Measurements from ENCODE around the gene FSTL3.
"Not testable (repeated sequence)": the region's sequence is repeated elsewhere in the genome, so short reads cannot be mapped to it uniquely, and the experiment has no call there.

The FSTL3 gene

DNA sequence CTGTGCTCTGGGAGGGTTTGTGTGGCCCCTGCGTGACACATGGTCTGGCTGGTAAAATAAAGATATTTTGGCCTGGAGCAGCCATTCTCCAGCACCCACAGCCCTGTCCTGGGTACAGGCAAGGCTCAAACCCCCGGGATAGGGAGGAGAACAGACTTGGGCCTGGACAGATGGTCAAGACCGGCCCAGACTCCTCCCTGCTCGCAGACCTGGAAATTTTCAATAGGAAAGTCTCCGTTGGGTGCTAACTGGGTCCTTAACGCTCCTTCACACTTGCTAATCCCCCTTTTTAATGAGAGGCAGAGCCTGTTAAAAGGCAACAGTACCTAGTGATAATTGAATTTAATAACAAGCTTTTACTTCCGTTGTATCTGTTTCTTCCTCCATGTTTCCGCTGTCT is 35.1 kb downstream of the FSTL3 start:
- no peak for DNase-seq

DNA sequence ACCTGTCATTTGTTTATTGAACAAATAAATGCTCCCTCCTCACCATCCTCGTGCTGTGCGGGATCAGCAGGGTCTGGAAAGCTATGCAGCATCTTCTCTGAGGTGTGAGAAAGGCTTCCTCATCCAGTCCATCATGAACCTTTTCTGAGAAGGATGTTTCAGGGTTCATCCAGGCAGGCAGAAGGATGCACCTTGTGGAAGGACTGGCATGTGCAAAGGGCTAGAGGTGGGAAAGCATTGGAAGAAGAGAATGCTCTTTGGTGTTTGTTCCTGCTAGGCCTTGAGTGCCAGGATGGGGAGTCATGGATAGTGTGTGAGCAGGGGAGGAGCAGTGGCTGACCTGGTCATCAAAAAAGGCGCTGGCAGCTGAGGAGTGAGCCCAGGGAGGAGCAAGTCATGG is 39.2 kb downstream of the FSTL3 start:
- no peak for DNase-seq

DNA sequence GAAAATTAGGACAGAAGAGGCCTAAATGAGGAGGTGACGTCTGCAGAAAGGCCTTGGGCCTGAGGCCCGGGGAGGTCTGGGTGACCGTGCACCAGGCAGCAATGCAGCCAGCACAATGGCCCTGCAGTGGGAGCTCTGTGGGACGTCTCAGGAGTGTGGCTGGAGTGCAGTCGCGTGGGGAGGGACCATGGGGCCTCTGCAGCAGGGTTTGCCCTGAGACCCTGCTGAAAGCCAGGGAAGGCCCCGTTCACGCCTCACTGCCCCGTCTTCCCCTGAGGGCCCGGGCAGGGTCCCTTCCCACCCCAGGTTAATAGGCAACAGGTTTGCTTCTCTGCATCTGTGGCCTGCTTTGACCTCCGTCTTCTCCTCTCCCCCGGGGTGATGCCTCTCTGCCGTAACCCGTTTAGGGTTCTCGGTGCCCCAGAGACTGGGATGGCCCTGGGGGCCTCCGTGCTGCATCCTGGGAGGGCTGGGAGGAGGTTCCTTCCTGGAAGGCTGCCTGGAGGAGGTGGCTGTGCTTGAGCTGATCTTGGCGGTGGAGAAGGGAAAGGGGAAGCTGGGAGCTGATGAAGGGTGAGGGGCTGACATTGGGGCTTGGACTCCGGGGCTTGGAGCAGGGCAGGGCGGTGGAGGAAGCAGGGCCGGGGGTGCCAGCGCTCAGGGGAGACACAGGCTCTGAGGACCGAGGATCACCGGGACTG is 42.2 kb downstream of the FSTL3 start:
- no peak for DNase-seq

DNA sequence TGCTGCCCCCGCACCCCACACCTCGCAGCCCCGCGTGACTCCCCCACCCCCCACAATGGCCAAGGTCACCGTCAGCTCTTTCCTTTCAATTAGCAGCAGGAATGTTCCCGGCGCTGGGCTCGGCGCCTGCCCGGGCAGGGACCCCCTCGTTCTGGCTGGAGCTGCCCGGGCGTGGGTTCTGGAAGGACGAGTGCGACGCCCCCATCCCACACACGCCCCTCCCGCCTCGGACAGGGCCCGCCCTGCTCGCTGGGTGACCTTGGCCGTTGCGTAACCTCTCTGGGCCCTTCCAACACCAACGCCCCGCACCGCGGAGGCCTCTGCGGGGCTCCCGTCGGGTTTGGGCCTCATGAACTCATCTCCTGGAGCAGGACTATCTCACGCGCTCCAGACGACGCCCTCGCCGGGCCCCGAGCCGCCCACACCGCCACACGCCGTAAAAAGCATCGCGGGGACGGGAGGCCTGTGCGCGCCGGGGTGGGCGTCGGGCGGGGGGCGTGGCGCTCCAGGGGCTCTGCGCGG is 42.9 kb downstream of the FSTL3 start:
- DNase-seq: no peak

DNA sequence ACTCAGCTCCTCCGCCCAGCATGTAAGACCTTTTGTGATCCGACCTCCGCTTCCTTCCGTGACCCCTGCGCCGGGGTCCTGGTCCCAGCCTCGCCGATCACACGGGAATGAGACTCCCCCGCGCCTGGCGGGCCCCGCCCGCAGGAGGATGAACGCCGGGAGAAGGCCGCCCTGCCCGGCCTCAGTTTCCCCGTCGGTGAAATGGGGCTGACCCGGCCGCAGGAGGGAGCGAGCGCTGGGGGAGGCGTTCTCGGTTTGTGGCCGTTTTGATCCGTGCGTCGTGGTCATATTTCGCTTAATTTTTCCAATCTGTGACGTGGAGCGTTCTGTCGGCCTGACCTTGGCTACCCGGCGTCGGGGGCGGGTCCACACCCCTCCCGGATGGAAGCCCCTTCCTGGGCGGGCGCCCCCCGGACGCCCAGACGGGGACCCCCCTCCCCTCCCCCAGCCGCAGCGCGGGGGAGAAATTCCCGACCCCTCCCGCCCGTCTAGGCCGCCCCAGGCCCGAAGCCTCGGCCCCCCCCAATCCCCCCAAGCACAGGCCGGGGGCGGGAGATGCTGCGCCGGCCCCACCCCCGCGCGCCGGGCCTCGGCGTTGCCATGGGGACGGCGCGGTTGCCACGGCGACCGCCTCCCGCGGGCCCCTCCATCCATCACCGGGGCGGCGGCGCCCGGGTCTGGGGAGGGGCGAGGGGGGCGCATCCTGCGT is 43.6 kb downstream of the FSTL3 start:
- DNase-seq: peak; percentile 18

DNA sequence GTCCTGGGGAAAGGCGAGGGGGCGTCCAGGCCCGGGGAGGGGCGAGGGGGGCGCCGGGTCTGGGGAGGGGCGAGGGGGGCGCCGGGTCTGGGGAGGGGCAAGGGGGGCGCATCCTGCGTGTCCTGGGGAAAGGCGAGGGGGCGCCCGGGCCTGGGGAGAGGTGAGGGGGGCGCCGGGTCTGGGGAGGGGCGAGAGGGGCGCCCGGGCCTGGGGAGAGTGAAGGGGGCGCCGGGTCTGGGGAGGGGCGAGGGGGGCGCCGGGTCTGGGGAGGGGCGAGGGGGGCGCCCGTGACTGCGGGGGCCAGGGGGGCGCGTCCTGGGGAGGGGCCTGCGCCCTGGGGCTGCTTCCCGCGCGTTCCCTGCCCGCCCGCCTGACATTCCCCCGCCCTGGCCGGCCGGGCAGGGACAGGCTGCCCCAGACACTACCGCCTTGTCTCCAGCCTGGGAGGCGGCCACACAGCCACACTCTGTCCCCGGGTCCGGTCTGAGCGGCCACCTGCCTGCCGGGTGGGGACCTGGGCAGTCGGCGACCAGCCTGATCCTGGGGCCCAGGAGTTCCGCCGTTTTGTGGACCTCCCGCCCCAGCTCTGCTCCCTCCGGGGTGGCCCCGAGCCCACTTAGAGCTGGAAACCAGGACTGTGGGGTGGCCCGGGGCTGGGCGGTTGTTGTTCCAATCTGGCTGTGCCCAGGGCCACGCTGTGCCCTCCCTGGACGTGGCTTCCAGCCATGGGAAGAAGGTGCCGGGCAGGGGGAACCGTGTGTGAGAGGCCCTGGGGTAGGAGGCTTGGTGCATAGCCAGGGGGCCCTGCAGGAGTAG is 44.4 kb downstream of the FSTL3 start:
- no peak for DNase-seq

DNA sequence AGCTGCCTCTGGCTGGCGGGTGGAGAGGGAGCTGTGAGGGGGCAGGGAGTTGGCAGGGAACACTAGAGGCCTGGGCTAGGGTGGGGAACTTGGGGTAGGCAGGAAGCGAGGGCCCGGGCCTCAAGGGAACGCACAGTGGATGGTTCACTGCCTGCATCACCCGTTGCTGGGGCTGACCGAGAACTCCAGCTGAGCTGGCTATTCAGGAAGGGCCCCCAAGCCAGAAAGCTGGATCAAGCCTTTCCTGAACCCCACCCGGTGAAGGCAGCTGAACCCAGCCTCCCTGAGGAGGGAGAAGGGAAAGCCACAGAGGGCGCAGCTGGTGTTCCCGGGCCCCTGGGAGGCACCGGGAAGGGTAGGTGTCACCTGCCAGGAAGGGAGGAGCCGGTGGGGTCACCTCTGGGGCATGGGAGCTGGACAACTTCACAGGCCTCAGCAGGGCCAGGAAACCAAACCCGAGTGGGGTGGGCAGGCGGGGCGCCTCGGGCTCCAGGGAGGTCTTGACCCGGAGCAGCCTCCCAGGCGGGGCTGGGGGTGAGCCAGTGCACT is 46.4 kb downstream of the FSTL3 start:
- no peak for DNase-seq

DNA sequence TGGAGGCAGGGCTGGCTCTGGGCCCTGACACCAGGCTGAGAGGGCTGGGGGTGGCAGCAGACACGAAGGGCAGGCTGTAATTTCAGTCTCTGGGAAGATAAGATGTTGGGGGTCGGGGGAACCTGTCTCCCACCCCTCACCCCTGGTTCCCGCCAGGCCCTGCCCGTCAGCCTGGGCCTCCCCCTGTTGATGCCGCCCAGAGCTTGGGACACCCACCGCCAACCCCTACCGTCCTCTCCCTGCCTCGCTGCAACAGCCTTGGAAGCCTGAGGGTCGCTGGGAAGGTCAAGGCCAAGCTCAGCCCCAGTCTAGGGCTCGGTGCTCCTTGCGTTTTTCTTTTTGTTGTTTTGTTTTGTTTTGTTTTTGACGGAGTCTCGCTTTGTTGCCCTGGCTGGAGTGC is 47.1 kb downstream of the FSTL3 start:
- DNase-seq: no peak

DNA sequence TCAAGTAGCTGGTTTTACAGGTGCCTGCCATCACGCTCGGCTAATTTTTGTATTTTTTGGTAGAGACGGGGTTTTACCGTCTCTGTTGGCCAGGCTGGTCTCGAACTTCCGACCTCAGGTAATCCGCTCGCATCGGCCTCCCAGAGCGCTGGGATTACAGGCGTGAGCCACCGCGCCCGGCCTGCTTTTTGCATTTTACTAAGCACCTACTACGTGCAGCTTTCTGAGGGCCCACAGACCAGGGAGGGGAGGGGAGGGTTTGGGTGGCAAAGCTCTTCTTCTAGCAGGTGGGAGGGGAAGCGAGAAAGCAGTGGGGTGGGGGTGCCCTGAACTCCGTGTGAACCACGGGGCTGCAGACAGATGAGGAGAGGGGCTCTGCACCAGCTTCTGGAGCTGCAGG is 47.5 kb downstream of the FSTL3 start:
- no peak for DNase-seq

DNA sequence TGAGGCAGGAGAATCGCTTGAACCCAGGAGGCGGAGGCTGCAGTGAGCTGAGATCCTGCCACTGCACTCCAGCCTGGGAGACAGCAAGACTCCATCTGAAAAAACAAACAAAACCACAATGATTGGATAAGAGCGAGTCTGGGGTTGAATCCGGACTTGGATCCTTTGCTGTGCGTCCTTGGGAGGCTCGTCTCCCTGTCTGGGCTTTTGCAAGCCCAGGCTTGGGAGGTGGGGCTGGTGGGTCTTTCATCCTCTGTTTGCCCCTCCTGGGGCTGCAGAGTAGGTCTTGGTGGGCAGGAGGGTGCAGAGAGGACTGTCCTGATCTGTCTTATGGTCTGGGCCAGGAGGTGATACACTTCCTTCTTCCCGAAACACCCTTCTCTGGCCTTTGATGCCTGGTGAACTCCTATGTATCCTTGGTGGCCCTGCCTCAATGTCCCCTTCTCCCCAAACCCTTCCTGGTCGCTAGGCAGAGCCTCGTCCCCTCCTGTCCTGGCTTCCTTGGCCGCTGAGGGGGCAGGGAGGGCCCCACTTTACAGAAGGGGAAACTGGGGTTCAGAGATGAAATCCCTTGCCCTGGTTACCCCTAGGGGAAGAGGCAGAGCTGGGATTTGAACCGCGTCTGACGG is 49.4 kb downstream of the FSTL3 start:
- no peak for DNase-seq

DNA sequence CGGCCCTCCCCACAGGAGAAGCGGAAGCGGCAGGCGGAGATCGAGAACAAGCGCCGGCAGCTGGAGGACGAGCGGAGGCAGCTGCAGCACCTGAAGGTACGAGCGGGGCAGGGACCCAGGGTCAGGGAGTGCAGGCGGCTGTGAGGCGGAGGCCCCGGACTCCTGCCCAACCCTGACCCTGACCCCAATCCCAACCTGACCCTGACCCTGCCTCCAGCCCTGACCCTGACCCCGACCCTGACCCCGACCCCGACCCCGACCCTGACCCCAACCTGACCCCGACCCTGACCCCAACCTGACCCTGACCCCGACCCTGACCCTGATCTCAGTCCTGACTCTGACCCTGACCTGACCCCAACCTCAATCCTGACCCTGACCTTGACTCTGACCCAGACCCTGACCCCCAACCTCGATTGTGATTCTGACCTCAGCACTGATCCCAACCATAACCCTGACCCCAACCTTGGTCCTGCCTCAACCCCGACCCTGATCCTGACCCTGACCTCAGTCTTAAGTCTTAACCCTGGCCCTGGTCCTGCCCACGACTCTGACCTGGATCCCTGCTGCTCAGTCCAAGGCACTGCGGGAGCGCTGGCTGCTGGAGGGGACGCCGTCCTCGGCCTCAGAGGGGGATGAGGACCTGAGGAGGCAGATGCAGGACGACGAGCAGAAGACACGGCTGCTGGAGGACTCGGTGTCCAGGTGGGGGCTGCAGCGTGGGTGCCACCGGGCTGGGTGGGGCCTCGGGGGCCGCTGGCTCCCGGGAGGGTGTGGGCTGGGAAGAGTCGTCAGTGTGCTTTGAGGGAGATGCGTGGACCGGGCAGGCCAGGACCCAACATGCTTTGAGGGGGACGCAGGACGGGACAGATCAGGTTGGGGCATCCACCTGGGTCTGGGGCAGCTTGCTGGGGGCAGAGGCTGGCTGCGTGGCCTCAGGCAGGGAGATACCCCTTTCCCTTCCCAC is 51.1 kb downstream of the FSTL3 start:
- no peak for DNase-seq

DNA sequence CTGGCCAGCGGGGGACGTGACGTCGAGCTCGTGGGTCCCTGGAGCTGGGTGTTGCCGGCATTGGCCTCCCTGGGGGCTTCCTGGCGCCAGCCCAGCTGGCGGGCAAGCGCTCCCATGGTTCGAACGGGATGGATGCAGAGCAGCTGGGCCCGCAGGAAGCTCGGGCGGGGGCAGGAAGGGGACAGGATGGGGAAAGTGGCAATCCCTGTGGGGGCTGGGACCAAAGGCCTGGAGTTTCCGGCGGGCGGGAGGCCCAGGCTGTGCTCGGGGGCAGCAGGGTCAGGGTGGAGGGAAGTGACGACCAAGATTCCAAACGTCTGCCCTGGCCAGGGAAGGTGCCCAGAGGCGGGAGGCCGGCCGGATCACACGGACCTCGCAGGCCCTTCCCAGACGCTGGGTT is 51.8 kb downstream of the FSTL3 start:
- DNase-seq: no peak

DNA sequence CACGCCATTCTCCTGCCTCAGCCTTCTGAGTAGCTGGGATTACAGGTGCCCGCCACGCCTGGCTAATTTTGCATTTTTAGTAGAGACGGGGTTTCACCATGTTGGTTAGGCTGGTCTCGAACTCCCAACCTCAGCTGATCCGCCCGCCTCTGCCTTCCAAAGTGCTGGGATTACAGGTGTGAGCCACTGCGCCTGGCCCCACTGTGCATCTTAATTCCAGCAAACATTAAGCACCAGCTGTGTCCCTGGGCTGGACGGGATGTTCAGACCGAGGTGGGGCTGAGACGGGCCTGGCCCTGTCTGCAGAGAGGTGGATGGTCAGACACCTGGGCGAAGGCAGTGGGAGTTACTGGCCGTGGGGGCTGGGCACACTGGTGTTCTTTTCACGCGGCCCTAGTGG is 53.4 kb downstream of the FSTL3 start:
- DNase-seq: not testable (repeated sequence)

DNA sequence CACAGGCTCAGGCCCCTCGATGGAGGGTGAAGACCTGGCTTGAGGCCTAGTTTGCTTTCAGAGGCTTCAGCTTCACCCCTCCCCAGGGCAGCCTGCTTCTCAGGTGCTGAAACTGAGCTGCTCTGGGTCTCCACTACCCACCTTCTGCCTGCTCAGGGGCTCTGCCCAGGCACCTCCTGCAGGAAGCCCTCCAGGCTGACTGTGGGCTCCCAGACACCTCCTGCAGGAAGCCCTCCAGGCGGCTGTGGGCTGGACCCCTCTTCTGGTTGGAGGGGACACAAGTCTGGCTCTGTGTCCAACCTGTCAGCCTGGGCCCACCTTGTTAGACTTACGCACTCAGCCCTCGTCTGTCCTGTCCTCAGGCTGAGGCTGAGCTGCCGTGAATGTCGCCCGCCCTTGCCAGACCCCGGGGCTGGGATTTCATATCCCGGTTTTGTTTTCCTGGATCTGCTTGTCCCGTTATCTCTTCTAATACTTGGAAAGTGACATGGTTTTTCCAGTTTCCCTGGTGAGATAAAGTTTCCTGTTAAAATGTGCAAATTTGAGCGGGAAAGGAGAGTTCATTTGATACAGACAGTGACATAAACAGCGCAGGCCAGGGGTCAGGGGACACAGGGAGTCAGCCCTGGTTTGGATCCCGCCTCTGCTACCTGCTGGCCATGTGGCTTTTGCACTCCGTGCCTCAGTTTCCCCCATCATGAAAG is 53.9 kb downstream of the FSTL3 start:
- DNase-seq: no peak

DNA sequence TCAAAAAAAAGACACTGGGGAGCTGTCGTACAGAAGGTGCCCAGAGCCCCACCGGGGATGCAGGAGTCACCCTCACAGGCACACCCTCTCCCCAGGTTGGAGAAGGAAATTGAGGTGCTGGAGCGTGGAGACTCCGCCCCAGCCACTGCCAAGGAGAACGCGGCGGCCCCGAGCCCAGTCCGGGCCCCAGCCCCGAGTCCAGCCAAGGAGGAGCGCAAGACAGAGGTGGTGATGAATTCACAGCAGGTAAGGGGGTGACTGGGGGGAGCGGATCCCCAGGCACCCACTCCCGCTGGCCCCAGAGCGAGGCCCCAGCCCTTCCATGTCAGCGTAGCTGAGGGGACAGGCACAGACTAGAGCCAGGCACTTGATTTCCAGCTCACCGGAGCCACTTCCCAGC is 54.8 kb downstream of the FSTL3 start:
- DNase-seq: no peak

DNA sequence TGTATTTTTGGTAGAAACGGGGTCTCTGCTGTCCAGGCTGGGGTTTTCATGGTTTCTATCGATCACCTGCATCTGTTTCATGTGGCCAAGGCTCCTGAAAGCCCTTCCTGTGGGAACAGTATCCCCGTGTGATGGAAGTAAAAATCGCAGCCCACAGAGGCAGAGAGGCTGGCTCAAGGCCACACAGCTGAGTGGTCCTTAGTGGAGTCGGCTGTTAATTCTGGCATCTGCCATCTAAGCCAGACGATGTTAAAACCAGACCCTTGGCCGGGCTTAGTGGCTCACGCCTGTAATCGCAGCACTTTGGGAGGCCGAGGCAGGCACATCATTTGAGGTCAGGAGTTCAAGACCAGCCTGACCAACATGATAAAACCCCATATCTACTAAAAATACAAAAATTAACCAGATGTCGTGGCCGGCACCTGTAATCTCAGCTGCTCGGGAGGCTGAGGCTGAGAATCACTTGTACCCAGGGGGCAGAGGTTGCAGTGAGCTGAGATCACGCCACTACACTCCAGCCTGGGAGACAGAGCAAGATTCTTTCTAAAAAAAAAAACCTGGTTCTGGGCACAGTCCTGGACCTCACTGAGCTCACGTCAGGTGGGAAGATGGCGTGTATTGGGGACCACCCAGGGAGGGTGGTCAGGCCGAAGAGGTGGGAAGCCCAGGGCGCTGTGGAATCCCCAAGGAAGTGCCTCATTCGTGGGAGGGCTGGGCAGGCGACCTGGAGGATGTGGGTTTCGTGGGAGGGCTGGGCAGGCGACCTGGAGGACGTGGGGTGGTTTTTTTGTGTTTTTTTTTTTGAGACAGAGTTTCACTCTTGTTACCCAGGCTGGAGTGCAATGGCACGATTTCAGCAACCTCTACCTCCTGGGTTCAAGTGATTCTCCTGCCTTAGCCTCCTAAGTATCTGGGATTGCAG is 56.2 kb downstream of the FSTL3 start:
- DNase-seq: no peak
